Muscle of leg (tissue), 11 donors: ENCODE data around the gene ADNP2. TPM values are rescaled to one million over a fixed set of nuclear protein-coding genes. Genes with fewer than 3 reads are reported as not detected.
A peak's percentile ranks its signal among the peaks of the same experiment; 100 is the strongest.

Source experiments
- DNase-seq: peaks from one replicate; pipeline ENCODE4 v3.0.0; 2013
- H3K27ac ChIP-seq: one replicate; pipeline ENCODE4 v1.5.1; 2013; ENCODE audit warnings: mild to moderate bottlenecking, low read length, control low read depth
- H3K27me3 ChIP-seq: one replicate; pipeline ENCODE4 v1.6.1; 2013; ENCODE audit warnings: low read length; ENCODE audit not compliant: control insufficient read depth, insufficient read depth
- H3K36me3 ChIP-seq: one replicate; pipeline ENCODE4 v1.6.1; 2013; ENCODE audit warnings: low read length; ENCODE audit not compliant: control insufficient read depth, insufficient read depth
- H3K4me1 ChIP-seq: one replicate; pipeline ENCODE4 v1.6.1; 2013; ENCODE audit warnings: low read length; ENCODE audit not compliant: control insufficient read depth, insufficient read depth
- H3K4me3 ChIP-seq: one replicate; pipeline ENCODE4 v1.5.1; 2013; ENCODE audit warnings: low read length, control low read depth
- H3K9me3 ChIP-seq: replicated peaks from 2 replicates; pipeline ENCODE4 v1.6.1; 2013; ENCODE audit warnings: low read depth, low read length; ENCODE audit not compliant: control insufficient read depth
- WGBS: methylation state at CpG from one replicate; pipeline ENCODE4 v1.1.5; 2013; ENCODE audit warnings: missing lambda C conversion rate; ENCODE audit not compliant: insufficient coverage; 5-methylcytosine and 5-hydroxymethylcytosine counted together
- polyA plus RNA-seq, 8 donors: library from polyadenylated mRNA; unstranded; fragments of 120-200 nt; gene quantifications; one replicate each; pipeline versions ENCODE4 v1.2.1 to v1.2.3, GENCODE V29; 2013; ENCODE audit warnings: inconsistent platforms in 1 of 8, low replicate concordance in 1 of 8; ENCODE audit not compliant: insufficient read length in 8 of 8, insufficient read depth in 1 of 8
- total RNA-seq: library from RNA; stranded (reverse); fragments of 120-200 nt; gene quantifications from one replicate; pipeline ENCODE4 v1.2.4, GENCODE V29; 2013

The ADNP2 gene
- total and polyA plus RNA-seq, 9 donors, result 7.7 to 12.9 (median 11.6) TPM

DNA sequence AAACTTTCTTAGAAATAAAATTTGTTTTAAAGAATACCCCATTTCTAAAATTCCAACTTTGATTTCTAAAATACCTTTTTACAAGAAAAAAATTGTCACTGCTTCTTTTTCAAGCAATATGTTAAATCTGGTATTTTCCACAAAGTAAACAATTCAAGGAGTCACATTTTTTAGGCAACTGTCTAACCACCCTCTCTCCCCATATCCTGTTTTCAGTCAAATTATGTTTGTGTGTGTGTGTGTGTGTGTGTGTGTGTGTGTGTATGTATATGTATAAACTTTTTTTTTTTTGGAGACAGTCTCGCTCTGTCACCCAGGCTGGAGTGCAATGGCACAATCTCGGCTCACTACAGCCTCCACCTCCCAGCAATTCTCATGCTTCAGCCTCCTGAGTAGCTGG is 59.3 kb downstream of the ADNP2 start:
- Histone ChIP-seq H3K36me3 (no peaks in the 10 kb centered on the region), H3K27ac (no peak overlapping the region), H3K4me1 (peaks cover 3% of the 10 kb centered on the region), H3K4me3 (no peak overlapping the region), H3K9me3 (peaks cover 5% of the 10 kb centered on the region), H3K27me3 (no peaks in the 10 kb centered on the region)
- 60% methylated on average over 1 of the region's 2 CpGs for WGBS
- DNase-seq, result no peak

- peaks cover 4% of the 10 kb centered on the region for H3K9me3 ChIP-seq
- no peaks in the 10 kb centered on the region for H3K27me3 ChIP-seq
- 82% methylated on average over 14 of the region's 15 CpGs for WGBS
- H3K36me3 ChIP-seq, result no peaks in the 10 kb centered on the region
- H3K27ac ChIP-seq, result no peak overlapping the region
- H3K4me3 ChIP-seq, result no peak overlapping the region
- H3K4me1 ChIP-seq, result peaks cover 3% of the 10 kb centered on the region
- DNase-seq, result no peak
Observed at GRCh38 chr18:80168982-80169381, 59.9 kb downstream of the ADNP2 start.

DNA sequence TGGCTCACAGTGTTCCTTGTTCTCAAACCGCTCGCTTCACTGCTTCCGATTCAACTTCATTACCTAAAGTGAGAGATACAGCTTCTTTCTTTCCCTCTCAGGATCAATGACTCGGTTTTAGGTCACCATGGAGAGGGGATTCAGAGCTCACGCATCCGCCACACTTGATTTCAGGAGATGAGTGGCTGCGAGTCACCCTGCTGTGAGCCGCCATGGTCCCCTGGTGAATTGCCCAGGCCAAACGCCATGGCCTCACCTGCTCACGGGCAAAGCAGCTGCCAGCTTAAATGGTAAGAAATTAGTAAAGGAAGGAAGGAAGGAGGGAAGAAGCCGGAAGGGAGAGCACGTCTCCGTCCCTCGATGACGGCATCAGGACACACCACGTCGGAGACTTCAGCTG is 60.5 kb downstream of the ADNP2 start:
- 89% methylated on average over 11 of the region's 17 CpGs for WGBS
- DNase-seq, result no peak
- no peak overlapping the region for H3K4me3 ChIP-seq

GRCh38 chr18:80170395-80171053 is 61.5 kb downstream of the ADNP2 start:
- Histone ChIP-seq H3K4me3 (no peak overlapping the region), H3K27ac (no peak overlapping the region)

More for the DNA sequence above, 60.5 kb downstream of the ADNP2 start:
- Histone ChIP-seq H3K36me3 (no peaks in the 10 kb centered on the region), H3K9me3 (no peaks in the 10 kb centered on the region), H3K27ac (no peak overlapping the region), H3K4me1 (peaks cover 3% of the 10 kb centered on the region), H3K27me3 (no peaks in the 10 kb centered on the region)

DNA sequence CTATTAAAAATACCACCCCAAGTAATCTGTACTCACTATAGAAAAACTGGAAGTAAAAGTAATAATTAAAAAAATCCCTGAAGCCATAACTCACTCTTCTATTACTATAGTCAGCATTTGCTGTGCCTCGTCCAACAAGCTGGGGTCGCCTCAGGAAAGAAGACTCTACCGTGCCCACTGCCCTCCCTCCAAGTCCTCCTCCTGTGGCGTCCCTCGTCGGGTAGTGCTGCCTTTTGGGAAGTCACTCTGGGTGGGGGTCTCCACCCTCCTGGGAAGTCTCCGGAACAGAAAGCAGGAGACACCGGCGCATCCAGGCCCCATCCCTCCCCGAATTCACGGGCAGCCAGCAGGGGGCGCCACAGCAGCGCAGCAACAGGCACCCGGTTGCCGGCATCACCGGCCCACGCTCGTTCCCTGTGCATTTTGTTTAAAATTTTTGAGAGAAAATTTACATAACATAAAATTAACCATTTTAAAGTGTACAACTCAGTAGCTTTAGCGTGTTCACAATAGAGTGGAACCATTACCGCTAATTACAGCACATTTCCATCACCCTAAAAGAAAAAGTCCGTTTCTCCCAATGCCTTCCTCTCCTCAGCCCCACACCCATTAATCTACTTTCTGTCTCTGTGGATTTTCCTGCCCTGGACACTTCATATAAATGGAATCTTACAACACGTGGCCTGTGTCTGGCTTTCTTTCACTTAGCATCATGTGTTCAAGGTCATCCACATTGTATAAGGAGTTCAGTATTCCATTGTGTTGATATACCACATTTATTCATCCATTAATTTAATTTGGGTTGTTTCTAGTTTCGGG is 62.2 kb downstream of the ADNP2 start:
- 35% methylated on average over 10 of the region's 23 CpGs for WGBS
- Histone ChIP-seq H3K9me3 (no peaks in the 10 kb centered on the region), H3K27me3 (no peaks in the 10 kb centered on the region), H3K27ac (no peak overlapping the region), H3K4me3 (no peak overlapping the region), H3K36me3 (no peaks in the 10 kb centered on the region), H3K4me1 (peaks cover 3% of the 10 kb centered on the region)
- no peak for DNase-seq

More at GRCh38 chr18:80170395-80171053, 61.5 kb downstream of the ADNP2 start:
- 100% methylated on average over 2 of the region's 7 CpGs for WGBS
- peaks cover 3% of the 10 kb centered on the region for H3K4me1 ChIP-seq
- H3K27me3 ChIP-seq, result no peaks in the 10 kb centered on the region
- no peak for DNase-seq
- no peaks in the 10 kb centered on the region for H3K9me3 ChIP-seq
- H3K36me3 ChIP-seq, result no peaks in the 10 kb centered on the region

DNA sequence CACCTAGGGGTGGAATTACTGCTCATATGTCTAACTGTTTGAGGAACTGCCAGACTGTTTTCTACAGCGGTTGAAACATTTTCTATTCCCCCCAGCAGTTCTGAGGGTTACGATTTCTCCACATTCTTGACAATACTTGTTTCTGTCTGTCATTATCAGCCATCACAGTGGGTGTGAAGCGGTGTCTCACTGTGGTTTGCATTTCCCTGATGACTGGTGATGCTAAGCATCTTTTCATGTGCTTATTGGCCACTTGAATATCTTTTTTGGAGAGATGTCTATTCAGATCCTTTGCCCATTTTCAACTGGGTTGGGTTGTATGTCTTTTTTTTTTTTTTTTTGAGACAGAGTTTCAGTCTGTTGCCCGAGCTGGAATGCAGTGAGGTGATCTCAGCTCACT is 63.0 kb downstream of the ADNP2 start:
- 92% methylated on average over 2 of the region's 4 CpGs for WGBS
- H3K27ac ChIP-seq, result no peak overlapping the region
- no peaks in the 10 kb centered on the region for H3K9me3 ChIP-seq
- peaks cover 3% of the 10 kb centered on the region for H3K4me1 ChIP-seq
- no peak for DNase-seq
- H3K27me3 ChIP-seq, result no peaks in the 10 kb centered on the region
- H3K4me3 ChIP-seq, result no peak overlapping the region
- no peaks in the 10 kb centered on the region for H3K36me3 ChIP-seq

- no peak overlapping the region for H3K4me3 ChIP-seq
- H3K9me3 ChIP-seq, result no peaks in the 10 kb centered on the region
- H3K36me3 ChIP-seq, result no peaks in the 10 kb centered on the region
- no peaks in the 10 kb centered on the region for H3K27me3 ChIP-seq
- H3K27ac ChIP-seq, result no peak overlapping the region
- WGBS, result 87% methylated on average over 8 of the region's 10 CpGs
- no peak for DNase-seq
- H3K4me1 ChIP-seq, result peaks cover 3% of the 10 kb centered on the region
Observed at GRCh38 chr18:80173060-80173459, 64.0 kb downstream of the ADNP2 start.

DNA sequence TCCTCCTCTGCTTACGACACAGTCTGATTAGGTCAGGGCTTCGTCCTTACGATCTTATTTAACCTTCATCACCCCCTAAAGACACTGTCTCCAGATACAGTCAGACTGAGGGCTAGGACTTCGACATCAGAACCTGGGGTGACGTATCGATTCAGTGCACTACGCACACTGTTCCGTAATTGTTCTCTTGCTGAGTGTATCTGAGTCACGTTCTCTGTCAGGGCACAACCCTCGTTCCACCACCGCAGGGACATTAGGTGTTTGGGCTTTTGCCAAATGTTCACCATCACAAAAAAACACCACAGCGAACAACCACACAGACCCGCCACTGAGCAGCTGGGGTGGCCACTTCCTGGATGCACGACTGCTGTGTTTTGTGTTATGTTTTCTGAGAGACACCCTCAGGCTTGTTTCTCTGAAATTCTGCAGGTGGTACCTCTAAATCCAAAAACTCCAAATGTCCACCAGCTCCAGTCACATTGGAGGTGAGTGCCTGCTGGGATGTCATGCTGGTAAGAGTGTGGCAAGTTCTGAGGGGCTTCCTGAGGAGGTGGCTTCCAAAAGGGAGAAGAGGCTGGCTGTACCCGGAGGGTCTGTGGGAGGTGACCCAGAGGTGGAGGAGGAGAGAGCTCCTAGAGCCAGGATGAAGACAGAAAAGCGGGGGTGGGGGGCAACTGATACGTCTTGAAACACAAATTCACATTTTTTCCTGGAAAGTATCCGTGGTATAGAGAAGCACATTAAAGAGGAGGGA is 66.6 kb downstream of the ADNP2 start:
- Histone ChIP-seq H3K4me1 (peaks cover 3% of the 10 kb centered on the region), H3K36me3 (no peaks in the 10 kb centered on the region), H3K9me3 (no peaks in the 10 kb centered on the region), H3K27ac (no peak overlapping the region), H3K27me3 (no peaks in the 10 kb centered on the region), H3K4me3 (no peak overlapping the region)
- 77% methylated on average over 12 of the region's 18 CpGs for WGBS
- DNase-seq, result no peak

DNA sequence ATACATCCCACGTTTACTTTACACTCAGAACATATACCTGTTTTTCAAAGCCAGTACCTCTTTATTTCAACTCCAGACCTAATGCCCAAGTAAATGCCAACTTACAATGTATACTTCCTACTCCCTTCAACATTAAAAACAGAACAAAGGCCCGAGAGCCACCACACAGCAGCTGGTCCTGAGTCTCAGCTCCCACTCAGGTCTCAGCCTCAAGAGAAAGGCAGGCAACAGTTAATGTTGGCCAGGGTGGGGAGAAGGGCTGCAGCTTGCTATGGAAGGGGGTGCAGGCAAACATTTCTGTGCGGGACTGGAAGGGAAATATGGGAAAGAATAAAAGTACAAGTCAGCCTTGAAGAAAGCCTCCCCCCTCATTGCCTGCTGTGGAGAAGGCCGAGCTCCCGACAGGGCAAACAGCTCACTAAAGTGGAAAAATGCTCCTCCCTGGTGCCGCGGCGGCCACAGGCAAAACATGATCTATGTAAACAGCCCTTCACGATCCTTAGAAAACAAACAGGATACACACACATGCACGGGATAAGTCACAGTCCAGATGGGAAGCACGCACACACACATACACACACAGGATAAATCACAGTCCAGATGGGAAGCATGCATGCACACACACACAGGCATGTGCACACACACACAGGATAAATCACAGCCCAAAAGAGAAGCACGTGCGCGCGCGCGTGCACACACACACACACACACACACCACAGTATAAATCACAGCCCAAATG is 67.4 kb downstream of the ADNP2 start:
- H3K9me3 ChIP-seq, result no peaks in the 10 kb centered on the region
- 27% methylated on average over 5 of the region's 17 CpGs for WGBS
- no peak overlapping the region for H3K4me3 ChIP-seq
- peak; percentile 40 for DNase-seq
- H3K36me3 ChIP-seq, result no peaks in the 10 kb centered on the region
- H3K27me3 ChIP-seq, result no peaks in the 10 kb centered on the region
- H3K4me1 ChIP-seq, result no peaks in the 10 kb centered on the region
- no peak overlapping the region for H3K27ac ChIP-seq
